HepG2 (cell line): Measurements from ENCODE around the gene ATP4A.

ENCODE experiments used
- NFYB ChIP-seq: sonication (generic); formaldehyde crosslinking; IDR thresholded peaks from 2 replicates; pipeline ENCODE4 v1.4.0; 2020; ENCODE audit warnings: missing genetic modification reagents
- ZNF274 ChIP-seq: sonication (generic); formaldehyde crosslinking; IDR thresholded peaks from 2 replicates; pipeline ENCODE4 v1.5.1; 2020; ENCODE audit warnings: mild to moderate bottlenecking, missing genetic modification reagents
- ZNF7 ChIP-seq: IDR thresholded peaks from 2 replicates; pipeline ENCODE4 v1.6.1; 2016; ENCODE audit warnings: missing biosample characterization, missing genetic modification reagents

GRCh38 chr19:35557539-35558399 is 5.7 kb downstream of the ATP4A start:
- TF ChIP-seq ZNF274 (CRISPR knock-in tag) (no peak), ZNF7 (CRISPR knock-in tag) (no peak), NFYB (CRISPR knock-in tag) (no peak)
